TTC549 (cell line): Measurements from ENCODE around the gene TRIM5.

Source experiments
- FAIRE-seq: peaks from 2 replicates; lab custom pipeline; 2012; peaks lifted over from hg19 to GRCh38; lab: Jason Lieb, UNC

The TRIM5 gene

DNA sequence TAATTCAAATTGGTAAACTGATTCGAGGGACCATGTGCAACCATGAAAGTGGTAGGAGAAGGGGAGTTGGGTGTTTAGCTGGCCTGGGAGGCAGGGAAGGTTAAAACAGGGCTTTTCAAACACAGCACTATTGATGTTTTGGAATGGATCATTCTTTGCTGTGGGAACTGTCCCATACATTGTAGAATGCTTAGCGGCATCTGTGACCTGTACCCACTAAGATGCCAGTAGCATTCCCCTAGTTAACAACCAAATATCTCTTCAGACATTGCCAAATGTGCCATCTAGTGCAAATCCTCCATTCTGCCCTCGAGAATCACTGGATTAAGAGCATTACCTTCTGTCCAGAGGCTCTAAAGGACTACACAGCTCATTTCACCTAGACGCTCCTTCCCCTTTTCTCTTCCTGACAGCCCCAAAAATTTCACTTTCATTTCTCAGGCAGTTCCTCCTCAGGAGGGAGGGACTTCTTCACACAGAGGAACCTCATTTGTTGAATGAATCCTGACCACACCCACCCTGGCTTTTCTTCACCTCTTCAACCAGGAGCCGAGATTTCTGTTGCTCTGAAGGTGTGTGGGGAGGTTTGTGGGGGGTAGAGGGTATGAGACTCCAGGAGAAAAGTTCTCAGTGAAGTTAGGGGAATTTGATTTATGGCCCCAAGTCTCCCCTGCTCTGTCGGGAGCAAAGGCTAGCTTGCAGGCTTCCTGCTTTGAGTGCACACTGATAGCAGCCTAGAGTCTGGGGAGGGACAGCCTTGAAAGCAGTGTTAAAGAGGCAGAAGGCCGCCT lies 60.2 kb downstream of the TRIM5 start, which contains the start of gene TRIM34:
TRIM34 (plus strand) TSS at position 513 of the 791 bp plus-strand sequence. CDS start 7,331 bp downstream, outside the sequence.
- FAIRE-seq, result no peak

GRCh38 chr11:5622802-5623201 lies 62.1 kb downstream of the TRIM5 start:
- FAIRE-seq, result no peak

- no peak for FAIRE-seq
Measured at GRCh38 chr11:5621580-5621979, 63.3 kb downstream of the TRIM5 start.

GRCh38 chr11:5620651-5621521 lies 64.0 kb downstream of the TRIM5 start:
- no peak for FAIRE-seq

DNA sequence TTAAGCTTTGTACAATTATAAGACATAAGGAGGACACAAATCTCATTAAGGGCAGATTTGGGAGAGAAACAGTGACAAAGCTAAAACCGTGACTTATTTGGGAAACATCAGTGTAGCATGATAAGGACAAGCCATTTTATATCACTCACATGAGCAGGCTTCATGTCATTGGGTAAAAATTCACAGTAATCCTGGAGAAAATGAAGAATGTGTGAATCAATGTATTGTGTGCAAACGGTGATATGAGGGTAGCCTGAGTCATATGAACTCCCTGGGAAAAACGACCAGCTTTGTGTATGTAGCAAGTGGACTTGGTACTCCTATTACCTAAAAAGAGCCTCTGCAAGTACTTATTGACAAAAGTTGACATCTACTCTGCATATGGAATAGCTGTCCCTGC lies 66.1 kb downstream of the TRIM5 start:
- FAIRE-seq, result no peak
